Adrenal gland (tissue), 12 donors: Measurements from ENCODE around the gene NUP93. TPM values are rescaled to one million over a fixed set of nuclear protein-coding genes. Genes with fewer than 3 reads are reported as not detected.
A peak's percentile ranks its signal among the peaks of the same experiment; 100 is the strongest.

ENCODE experiments used
- DNase-seq, 7 donors: peaks; one replicate each; pipeline ENCODE4 v3.0.0-alpha.2; 2019 to 2020
- H3K27ac ChIP-seq, 5 donors: fragments of 200-600 bp; sonication (generic) in 4 of 5; 1 replicate in 3 of 5; 2 replicates in 2 of 5; pipeline versions ENCODE4 v1.5.1 to v1.8.0; 2016 to 2020; ENCODE audit warnings: mild to moderate bottlenecking in 1 of 5
- H3K27me3 ChIP-seq: fragments of 200-600 bp; 2 replicates; pipeline ENCODE4 v1.8.0; 2021
- H3K36me3 ChIP-seq, 2 donors: fragments of 200-600 bp; replicated peaks in 1 of 2; 1 replicate in 1 of 2; 2 replicates in 1 of 2; pipeline versions ENCODE4 v1.5.1 to v1.8.0; 2018 to 2022
- H3K4me1 ChIP-seq, 2 donors: fragments of 200-600 bp; replicated peaks in 1 of 2; 1 replicate in 1 of 2; 2 replicates in 1 of 2; pipeline versions ENCODE4 v1.5.1 to v1.8.0; 2018 to 2021
- H3K4me3 ChIP-seq, 4 donors: fragments of 200-600 bp; sonication (generic) in 3 of 4; one replicate each; pipeline ENCODE4 v1.5.1; 2016 to 2018
- H3K9me3 ChIP-seq, 3 donors: fragments of 200-600 bp; sonication (generic) in 1 of 3; replicated peaks in 1 of 3; 1 replicate in 2 of 3; 2 replicates in 1 of 3; pipeline versions ENCODE4 v1.5.1 to v1.8.0; 2016 to 2021
- CTCF ChIP-seq, 6 experiments: fragments of 450-650 bp in 4 of 6; fragments of 200-600 bp in 2 of 6; sonication (generic) in 1 of 6; IDR thresholded peaks; 1 replicate in 5 of 6; 2 replicates in 1 of 6; pipeline versions ENCODE4 v1.5.1 to v1.8.0; 2016 to 2021; ENCODE audit warnings: antibody characterized with exemption in 6 of 6, mild to moderate bottlenecking in 2 of 6, moderate library complexity in 1 of 6
- POLR2A ChIP-seq, 2 donors: fragments of 450-650 bp; IDR thresholded peaks; one replicate each; pipeline ENCODE4 v1.6.1; 2017; ENCODE audit warnings: antibody characterized with exemption in 2 of 2, mild to moderate bottlenecking in 2 of 2, moderate library complexity in 1 of 2
- WGBS, 4 donors: extraction: QIAGEN DNeasy Blood & Tissue Kit in 2 of 4; methylation state at CpG; one replicate each; pipeline versions ENCODE4 v1.1.5 to v1.1.7; 2013 to 2017; 5-methylcytosine and 5-hydroxymethylcytosine counted together
- intact Hi-C, 2 donors: fragments of 100-400 bp; cut with DNase I; formaldehyde crosslinking; loops; one replicate each; pipeline versions ENCODE4 v1.14.1 to v1.15.0; 2022 to 2023
- polyA plus RNA-seq, 3 donors: library from polyadenylated mRNA; stranded (reverse); fragments of 200-250 nt in 2 of 3; fragments of 350-450 nt in 1 of 3; fragmentation: Illumina TruSeq in 1 of 3; extraction: RNeasy Lipid Tissue Mini Kit (QIAGEN cat#74804) in 1 of 3; gene quantifications; one replicate each; pipeline ENCODE4 v1.2.3, GENCODE V29; 2013 to 2014
- total RNA-seq, 9 donors: library from RNA; depleted of rRNA in 4 of 9; stranded (reverse); fragments of >200 nt in 4 of 9; fragments of 120-200 nt in 1 of 9; fragmentation: NEBNext Ultra II Directional in 1 of 9; extraction: Animal tissue kit (Norgen Biotek cat#: 25700) in 1 of 9; gene quantifications; one replicate each; pipeline versions ENCODE4 v1.1.0 to v1.2.4, GENCODE V29; 2013 to 2023
- donor health status: healthy with polysubstance abuse.
- donor health status: Bipolar disorder and iron deficiency.
- donor health status: DM: yes; HTN: yes; CAD: no.
- donor health status: DM: no; HTN: no; CAD: no.
- donor health status: DM: no; HTN: no; CAD: no.
- donor health status: DM: yes; HTN: yes; CAD: no.

Gene NUP93
- total and polyA plus RNA-seq, 12 donors: 29.3 to 71.1 (median 45.8) TPM

- H3K4me1 ChIP-seq: peaks cover 0 to 7% of the 10 kb centered on the region in 2 donors
- TF ChIP-seq POLR2A (IDR thresholded peaks at IDR 0.05): no peak
- TF ChIP-seq CTCF (IDR thresholded peaks at IDR 0.05): no peak
- H3K27me3 ChIP-seq: no peaks in the 10 kb centered on the region
- intact Hi-C loops: loop anchor here (10.0 kb wide), 2 partner anchors 182 to 192 kb away; no protein-coding TSS in a partner anchor
- no peaks in the 10 kb centered on the region for H3K9me3 ChIP-seq
- WGBS, 4 donors: 65 to 78% (median 77%) methylated on average over 4 to 5 of the region's 5 CpGs
- H3K36me3 ChIP-seq: no peaks in the 10 kb centered on the region
- no peak overlapping the region for H3K4me3 ChIP-seq
- DNase-seq: no peak
- H3K27ac ChIP-seq: no peak overlapping the region
Observed at GRCh38 chr16:56862776-56863175, 132.8 kb downstream of the NUP93 start.

GRCh38 chr16:56864960-56865359 is 135.0 kb downstream of the NUP93 start, which contains the start of gene SLC12A3:
Gene SLC12A3, plus strand, starts transcription at chr16:56865207. Its CDS starts 29 bp downstream, at chr16:56865236.
- H3K36me3 ChIP-seq: no peaks in the 10 kb centered on the region
- no peaks in the 10 kb centered on the region for H3K9me3 ChIP-seq
- H3K27me3 ChIP-seq: no peaks in the 10 kb centered on the region
- peaks cover 0 to 7% of the 10 kb centered on the region in 2 donors for H3K4me1 ChIP-seq
- H3K4me3 ChIP-seq: no peak within 1 kb of the TSS
- no peak for DNase-seq
- TF ChIP-seq POLR2A (IDR thresholded peaks at IDR 0.05) (no peak), CTCF (IDR thresholded peaks at IDR 0.05) (no peak)
- WGBS, 4 donors: 81 to 89% (median 82%) methylated on average over 11 to 12 of the region's 12 CpGs
- H3K27ac ChIP-seq: no peak within 1 kb of the TSS
- intact Hi-C loops: loop anchor here (5.0 to 10.0 kb wide), 3 partner anchors 87 to 190 kb away; no protein-coding TSS in a partner anchor

GRCh38 chr16:56865394-56866062 is 135.6 kb downstream of the NUP93 start:
- Histone ChIP-seq H3K27me3 (no peaks in the 10 kb centered on the region), H3K36me3 (no peaks in the 10 kb centered on the region), H3K27ac (no peak overlapping the region), H3K4me3 (no peak overlapping the region), H3K9me3 (no peaks in the 10 kb centered on the region), H3K4me1 (peaks cover 0 to 7% of the 10 kb centered on the region in 2 donors)
- intact Hi-C loops: loop anchor here (5.0 to 10.0 kb wide), 3 partner anchors 87 to 189 kb away; no protein-coding TSS in a partner anchor
- 92 to 96% (median 94%) methylated on average over 8 to 13 of the region's 13 CpGs for WGBS, 4 donors
- TF ChIP-seq POLR2A (IDR thresholded peaks at IDR 0.05) (no peak), CTCF (IDR thresholded peaks at IDR 0.05) (no peak)
- DNase-seq: no peak

- intact Hi-C loops: loop anchor here (5.0 to 10.0 kb wide), 3 partner anchors 85 to 188 kb away; no protein-coding TSS in a partner anchor
Observed at GRCh38 chr16:56866955-56867830, 137.3 kb downstream of the NUP93 start.

More at GRCh38 chr16:56866955-56867830, 137.3 kb downstream of the NUP93 start:
- Histone ChIP-seq H3K4me1 (peaks cover 0 to 7% of the 10 kb centered on the region in 2 donors), H3K27ac (no peak overlapping the region), H3K36me3 (no peaks in the 10 kb centered on the region), H3K27me3 (no peaks in the 10 kb centered on the region), H3K9me3 (no peaks in the 10 kb centered on the region), H3K4me3 (no peak overlapping the region)
- 47 to 59% (median 48%) methylated on average over 12 to 23 of the region's 23 CpGs for WGBS, 4 donors
- TF ChIP-seq POLR2A (IDR thresholded peaks at IDR 0.05): no peak
- TF ChIP-seq CTCF (IDR thresholded peaks at IDR 0.05): peak; percentile 79 to 87 (median 84)
- peak in 6 of 7 donors; percentile 41 to 78 (median 62) for DNase-seq
